NCI-H2196 treated with DMSO at 0.1 percent for 48 hours (cell line): Measurements from ENCODE around the gene HCN4.
"Not testable (repeated sequence)": the region's sequence is repeated elsewhere in the genome, so short reads cannot be mapped to it uniquely, and the experiment has no call there.

Source experiments
- DNase-seq: peaks from one replicate; lab custom pipeline; 2025; ENCODE audit not compliant: unreplicated experiment; lab: John Stamatoyannopoulos, UW

Gene HCN4

DNA sequence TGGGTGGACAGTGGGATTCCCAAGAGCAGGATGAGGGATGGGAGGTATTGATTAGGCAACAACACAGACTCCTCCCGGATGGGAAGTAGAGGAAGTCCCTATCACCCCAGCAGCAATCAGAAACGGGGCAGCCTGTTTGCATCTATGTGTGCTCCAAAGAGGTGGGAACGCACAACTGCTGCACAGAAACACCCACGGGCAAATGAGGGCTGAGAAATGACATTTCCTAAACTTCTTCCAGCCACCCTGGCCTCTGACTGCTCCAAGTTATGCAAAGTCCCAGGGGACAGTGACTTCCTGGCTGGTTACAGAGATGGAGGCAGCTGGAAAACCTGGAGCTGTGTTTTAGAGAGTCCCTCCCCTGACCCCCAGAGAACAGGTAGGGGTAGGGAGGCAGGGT is 42.6 kb downstream of the HCN4 start:
- no peak for DNase-seq

DNA sequence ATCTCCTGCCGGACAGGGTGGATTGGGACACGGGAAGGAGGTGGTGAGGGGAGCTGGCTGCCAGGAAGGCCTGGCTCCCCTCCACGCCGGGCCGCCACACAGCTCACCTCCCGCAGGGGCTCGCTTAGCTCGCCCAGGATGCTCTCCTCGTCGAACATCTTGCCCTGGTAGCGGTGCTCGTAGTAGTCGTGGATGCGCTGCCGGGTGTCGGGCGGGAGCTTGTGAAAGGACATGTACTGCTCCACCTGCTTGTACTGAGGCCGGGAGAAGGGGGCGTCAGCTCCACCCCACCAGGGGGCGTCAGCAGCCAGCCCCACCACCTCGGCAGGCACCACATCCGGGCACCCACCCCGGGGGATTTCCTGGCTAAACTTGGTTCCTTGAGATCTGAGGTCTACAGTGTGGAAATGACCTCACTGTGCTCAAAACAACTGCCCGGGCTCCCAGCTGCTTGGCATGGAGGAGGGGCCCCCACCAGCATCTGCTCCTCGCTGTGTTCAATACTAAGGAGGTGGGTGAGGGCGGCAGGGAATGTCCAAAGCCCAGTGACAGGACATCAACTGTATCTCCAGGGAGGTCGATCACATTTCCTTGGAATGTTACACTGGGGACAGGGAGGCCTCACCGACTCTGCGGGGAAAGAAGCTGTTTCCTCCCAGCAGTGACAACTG is 43.4 kb downstream of the HCN4 start:
- no peak for DNase-seq

DNA sequence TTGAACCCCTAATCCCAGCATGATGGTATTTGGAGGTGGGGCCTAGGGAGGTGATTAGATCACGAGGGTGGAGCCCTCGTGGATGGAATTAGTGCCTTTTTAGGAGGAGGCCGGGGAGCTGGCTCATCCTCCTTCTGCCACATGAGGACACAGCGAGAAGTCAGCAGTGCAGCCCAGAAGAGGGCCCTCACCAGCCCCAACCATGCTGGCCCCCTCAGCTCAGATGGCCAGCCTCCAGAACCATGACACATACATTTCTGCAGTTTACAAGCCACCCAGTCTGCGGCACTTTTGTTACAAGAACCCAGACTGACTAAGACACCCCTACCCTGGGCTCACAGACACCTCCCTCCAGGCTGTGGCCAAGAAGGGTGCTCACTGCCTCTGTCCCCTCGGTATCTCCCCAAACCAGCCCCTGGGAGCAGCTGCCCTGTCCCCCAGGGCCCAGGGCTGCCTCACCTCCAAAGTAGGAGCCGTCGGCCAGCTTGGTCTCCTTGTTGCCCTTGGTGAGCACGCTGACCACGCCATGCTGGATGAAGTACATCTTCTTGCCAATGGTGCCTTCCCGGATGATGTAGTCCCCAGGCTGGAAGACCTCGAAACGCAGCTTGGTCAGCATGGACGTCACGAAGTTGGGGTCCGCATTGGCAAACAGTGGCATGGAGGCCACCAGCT is 44.1 kb downstream of the HCN4 start:
- DNase-seq, result no peak

DNA sequence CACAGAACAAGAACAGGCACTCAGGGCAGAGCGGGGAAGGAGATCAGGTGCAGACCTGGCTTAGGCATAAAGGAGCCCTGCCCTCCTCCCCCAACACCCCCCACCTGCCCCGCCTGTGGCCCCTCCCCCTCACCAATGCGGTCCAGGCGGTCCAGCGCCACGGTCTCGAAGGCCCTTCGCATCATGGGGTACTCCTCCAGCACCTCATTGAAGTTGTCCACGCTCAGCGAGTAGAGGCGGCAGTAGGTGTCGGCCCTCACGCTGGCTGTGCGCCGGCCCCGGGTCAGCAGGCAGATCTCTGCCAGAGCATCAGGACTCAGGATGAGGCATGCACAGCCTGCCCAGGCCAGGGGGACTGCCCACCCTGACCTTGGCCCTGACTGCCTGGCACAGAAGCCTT is 44.8 kb downstream of the HCN4 start:
- DNase-seq, result no peak

DNA sequence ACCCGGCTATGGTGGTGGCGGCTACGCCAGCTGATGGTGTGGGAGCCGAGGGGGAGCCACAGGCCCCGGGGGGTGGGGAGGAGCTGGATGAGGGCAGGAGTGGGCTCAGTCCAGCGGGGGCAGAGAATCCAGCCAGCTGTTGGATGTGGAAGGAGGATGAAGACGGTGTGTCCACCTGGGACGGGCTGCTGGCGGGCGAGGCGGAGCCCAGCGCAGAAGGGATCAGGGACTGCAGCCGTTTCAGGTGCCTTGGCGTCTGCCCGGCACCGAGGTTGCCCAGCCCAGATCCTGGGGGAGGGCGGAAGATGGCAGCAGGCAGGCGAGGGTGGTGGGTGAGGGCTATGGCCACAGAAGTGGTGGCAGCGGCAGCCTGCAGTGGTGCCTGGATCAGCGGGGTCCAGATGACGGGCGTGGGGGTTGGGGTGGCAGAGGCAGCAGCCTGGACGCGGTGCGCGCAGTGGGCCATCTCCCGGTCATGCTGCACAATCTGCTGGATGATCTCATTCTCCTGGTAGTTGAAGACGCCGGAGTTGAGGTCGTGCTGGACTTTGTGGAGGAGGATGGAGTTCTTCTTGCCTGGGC is 45.3 kb downstream of the HCN4 start:
- DNase-seq, result no peak

DNA sequence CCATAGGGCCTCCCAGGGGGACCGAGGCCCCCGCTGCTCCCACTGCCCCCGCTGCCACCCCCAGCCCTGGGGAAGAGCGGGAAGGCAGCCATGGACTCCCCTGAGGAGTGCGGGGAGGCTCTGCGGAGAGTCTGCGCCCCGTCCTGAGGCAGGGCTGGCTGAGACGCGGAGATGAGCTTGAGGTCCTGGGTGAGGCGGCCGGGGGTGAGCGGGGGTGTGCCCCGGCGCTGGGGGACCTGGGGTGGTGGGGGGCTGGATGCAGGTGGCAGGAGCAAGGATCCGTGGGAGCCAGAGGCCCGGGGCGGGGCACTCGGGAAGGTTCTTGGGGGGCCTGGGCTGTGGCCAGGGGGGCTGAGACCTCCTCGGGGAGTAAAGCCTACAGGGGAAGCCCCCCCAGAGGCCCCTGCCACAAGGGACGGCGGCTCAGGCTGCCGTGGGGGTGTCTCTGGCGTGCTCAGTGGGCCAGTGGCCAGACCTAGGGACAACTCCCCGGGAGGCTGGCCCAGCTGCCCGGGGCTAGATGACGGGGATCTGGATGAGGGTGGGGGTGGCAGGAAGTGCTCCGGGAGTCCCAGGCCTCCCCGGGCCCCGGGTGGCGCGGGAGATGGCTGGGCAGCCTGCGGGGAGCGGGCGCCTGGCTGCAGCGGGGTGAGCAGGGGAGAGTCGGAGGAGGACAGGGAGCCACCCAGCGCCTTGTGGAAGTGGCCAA is 45.9 kb downstream of the HCN4 start:
- no peak for DNase-seq

DNA sequence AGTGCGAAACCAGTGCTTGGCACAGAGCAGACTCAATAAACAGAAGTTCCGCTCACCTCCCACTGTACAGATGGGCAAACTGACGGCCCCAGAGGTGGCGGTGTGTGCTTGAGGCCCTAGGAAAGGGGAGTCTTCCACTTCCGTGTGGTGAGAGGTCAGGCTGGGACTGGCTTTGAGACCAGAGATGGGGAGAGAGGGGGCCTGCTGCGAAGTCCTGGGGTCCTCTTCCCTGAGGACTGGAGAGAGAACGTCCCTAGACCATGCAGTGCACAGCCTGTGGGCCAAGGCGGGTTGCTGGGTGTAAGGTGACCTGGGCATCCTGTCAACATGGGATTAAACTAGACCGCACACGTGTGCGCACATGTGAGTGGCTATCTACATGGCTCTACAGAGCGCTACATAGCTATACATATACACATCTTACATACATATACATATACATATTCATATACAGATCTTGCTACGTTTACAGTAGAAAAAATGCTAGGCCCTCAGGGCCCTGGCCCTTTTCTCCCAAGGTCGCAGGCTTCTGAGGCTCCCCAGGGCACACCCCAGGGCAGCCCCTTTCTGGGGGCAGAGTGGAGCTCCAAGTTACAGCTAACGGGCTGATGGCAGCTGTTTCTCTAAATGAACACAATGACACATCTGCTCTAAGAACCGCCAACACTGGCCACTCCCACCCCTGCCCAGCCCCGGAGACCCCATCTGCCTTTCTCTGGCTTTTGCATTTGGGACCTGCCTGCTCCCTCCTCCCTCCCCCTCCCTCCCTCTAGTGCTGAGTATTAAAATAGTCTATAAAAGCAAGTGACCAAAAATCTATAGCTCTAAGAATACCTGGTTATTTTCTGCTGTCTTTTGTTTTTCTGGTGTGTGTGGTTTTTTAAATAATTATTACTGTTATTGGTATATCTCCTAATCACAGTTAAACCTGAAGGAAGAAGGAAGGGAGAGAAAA is 47.0 kb downstream of the HCN4 start:
- DNase-seq, result no peak

DNA sequence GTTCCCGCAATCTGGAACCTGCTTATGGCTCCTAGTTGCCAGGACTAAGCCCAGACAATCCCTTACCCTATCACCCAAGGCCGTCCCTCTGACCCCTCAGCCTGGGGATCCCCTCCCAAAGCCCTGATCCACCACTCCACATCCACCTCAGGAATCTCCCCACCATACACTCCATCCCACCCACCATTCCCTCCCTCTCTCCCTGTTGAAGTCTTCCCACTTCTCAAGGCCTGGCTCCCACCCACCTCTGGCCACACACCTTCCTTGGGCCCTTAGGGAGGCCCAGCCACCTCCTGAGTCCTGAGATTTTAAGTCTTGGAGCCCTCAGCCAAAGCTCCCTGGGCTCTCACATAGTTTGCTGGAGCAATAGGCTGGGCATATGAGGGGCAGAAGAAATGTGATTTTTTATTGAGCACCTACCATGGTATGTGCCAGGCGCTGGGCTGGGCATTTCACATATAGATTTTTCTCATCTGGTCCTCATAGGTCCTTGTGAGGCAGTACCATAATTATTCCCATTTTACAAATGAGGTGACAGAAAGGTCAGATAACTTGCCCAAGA is 48.1 kb downstream of the HCN4 start:
- no peak for DNase-seq

DNA sequence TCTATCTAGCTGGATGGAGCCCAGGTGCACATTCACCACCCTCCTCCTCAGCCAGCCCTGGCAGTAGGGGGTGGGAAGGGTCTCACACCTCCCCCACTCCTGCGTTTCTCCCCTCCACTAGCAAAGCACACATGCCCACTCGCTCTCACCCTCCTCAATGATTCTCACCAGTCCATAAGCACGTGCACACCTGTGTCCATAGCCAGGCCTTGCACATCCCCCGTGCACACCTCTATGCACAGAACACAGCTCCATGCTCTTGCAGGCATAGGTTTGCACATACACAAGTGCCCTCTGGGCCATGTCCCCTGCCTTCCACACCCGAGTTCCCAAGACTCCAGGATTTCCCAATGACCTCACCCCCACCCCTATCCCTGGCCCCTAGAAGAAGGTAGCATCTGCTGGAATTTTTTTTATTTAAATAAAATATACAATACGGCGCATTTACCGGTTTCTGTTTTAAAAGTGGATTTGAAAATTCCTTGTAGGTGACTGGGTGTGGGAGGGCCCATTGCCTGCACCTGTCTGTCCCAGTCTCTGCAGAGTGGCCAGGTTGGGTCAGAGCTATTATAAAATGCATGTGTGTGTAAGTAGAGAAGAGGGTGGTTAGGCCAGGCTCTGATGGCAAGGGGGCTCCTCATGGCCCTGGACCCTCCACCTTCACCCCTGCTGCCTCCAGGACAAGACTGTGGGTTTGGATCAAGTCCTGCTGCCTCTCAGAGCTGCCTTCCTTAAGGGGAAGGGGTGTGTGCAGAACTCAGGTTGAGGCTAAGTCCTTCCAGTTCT is 49.1 kb downstream of the HCN4 start:
- no peak for DNase-seq

DNA sequence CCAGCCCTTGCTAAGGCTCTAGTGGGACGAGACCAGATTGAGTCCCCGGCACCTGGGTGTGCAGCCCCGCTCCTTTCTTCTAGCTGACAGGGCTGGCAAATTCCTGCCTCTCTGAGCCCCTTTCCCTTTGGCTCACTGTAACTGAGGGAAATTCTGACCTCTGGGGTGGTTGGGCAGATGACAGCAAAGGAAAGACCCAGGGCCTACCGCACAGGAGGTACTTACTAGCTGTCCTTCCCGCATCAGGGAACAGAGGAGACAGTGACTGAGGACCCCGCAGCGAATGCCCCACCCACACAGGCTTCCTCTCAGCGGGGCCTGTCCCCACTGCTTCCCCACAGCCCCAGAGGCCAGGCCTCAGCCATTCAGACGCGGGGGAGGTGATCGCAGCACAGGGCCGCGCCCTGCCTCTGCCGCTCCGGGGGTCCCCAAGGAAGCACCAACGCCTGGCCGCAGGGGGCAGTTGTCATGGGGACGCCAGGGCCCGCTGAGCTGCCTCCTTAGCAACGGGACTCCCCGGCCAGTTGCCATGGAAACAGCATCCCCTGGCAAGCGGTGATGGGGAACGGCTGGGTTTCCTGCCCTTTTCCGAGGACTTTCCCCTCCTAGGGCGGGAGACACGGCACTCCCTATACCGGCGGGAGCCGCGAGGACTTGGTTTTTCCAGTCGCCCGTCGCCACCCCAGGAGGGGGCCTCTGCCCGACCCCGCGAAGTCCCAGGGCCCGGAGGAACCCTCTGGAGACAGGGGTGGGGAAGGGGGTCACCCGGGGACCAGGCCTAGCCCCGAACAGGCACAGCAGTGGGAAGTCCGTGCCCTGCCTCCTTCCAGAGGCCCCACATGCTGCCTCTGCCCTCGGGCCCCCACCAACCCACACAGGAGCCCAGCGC is 50.1 kb downstream of the HCN4 start:
- DNase-seq, result no peak

DNA sequence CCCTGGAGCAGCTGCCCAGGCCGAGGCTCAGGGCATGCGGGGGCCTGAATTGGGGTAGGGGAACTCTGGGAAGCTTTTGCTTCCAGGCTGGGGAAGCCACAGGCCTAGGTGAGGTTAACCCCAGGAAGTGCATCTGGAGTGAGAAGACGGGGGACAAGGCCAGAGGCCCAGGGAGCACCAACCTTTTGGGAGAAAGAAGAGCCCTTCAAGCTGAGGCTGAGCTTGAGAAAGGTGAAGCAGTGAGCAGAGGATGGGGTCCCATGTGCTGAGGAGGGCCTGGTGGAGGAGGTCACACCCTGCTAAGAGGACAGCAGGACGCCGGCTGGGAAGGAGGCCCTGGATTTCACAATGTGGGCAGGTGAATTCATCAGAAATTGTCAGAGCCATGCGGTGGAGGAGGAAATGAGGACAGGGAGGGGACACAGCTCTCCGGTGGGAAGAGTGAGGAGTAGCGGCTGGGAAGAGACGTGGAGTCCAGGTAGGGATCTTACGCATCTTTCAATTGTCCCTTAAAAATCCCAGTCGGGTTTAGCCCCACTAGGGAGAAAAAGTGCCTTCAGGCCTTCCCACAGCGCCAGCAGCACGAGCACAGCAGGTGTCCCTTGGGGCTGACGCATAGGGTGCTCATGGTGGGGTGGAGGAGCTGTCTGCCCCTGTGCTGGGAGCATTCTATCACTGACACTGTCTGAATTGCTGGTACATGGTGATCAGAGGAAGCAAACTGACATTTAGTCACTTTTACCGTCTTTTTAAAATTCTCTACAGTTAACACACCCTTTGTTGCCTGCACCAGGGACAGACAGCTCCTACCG is 50.9 kb downstream of the HCN4 start:
- no peak for DNase-seq

DNA sequence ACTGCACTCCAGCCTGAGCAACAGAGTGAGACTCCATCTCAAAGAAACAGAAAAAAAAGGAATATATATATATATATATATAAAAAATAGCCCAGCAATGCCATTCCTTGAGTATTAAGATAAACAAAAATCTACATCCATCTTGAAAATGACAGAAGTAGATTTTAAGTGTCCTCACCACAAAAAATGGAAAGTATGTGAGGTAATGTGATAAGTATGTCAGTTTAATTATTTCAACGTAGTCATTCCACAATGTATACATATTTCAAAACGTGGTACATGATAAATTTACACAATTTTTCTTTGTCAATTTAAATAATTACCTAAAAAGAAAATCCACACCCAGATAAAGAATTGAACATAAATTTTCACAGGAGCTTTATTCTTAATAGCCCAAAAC is 54.9 kb downstream of the HCN4 start:
- no peak for DNase-seq

DNA sequence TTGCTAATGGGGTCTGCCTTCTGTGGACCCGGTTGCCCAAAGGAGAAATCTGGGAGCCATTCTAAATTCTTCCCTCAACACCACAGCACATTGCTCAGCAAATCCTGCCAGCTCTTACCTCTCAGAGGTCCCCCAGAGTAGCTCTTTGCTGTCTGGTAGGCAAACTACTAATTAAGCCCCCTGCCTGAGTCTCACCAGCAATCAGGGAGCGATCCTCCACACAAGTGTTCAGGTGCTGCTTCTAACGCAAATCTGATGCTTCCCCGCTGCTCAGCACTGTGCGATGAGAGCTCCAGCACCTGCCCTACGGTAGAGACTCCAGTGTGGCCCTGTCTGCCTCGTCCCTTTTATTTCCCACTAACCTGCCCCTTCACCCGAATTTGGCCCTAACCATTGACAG is 60.5 kb downstream of the HCN4 start:
- DNase-seq, result no peak

DNA sequence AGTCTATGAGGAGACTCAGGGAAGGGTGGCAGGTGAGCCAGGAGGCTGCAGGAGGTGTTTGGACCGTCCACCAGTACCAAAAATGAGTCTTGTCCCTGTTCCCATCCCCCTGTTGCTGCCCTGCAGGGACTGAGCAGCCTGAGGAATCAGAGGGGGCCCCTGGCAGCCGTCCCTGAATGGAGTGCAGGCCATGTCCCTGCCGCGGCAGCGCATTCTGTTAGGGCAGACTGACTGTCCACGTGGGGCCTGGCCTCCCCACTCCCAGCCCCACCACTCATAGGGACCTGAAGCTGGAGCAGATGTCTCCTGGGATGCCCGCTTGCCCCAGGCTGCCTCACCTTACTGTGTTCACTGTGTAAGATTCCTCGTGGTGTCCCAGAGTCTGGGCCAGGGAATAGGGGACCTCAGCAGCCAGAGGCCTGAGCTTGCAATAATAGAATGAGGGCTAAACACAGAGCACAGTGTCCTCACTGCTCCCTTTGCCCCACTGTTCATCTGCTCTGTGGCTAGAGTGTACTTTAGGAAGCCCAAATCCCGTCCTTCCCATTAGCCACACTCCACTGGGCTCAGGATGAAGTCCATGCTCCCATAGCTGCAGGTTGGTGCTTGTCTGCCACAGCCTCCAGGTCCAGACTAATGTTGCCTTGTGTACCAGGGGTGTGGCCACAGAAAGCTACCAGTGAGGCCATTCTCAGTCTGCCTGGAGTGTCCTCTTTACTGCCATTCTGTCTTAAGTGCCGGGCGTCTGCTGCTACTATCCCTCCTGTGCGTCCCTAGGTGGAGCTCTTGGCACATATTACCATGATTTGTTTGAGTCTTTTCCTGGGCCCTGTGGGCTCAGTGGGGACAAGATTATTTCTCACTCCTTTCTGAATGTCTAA is 63.2 kb downstream of the HCN4 start:
- DNase-seq, result peak; percentile 36

DNA sequence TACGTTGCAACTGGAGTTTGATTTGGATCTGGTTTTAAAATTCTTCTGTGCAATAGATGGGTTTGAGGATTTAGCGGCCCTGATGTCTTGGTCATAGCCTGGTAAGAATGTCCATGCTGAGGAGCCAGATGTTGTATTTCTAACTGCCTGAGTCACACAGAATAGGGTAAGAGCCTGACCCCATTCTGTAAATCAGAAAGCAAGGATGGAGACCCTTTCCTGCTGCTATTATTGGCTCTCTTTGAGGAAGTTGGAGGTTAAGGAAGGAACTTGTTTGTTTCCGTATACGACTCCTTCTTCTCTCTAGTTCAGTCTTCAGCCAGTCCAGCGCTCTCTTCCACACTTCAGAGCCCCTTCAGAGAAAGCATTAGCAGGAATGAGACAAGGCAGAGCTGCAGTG is 65.1 kb downstream of the HCN4 start:
- DNase-seq, result no peak

DNA sequence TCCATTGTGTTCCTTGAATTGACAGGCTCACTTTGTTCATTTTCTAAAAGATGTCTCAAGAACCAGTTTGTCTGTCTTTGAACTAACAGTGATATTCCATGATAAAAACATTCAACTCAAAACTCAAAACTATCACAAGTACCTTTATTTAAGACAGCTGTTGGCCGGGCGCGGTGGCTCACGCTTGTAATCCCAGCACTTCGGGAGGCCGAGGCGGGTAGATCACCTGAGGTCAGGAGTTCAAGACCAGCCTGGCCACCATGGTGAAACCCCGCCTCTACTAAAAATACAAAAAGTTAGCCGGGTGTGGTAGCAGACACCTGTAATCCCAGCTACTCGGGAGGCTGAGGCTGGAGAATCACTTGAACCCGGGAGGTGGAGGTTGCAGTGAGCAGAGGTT is 68.5 kb downstream of the HCN4 start:
- DNase-seq, result not testable (repeated sequence)
